Neutrophil (primary cell): ENCODE measurements around the gene LRRC63.

Source experiments
- H3K27ac ChIP-seq: fragments of 200-600 bp; sonication (generic); 2 replicates; pipeline ENCODE4 v1.5.1; 2016; ENCODE audit warnings: mild to moderate bottlenecking, moderate library complexity
- H3K27me3 ChIP-seq: fragments of 200-600 bp; sonication (generic); 2 replicates; pipeline ENCODE4 v1.6.0; 2016; ENCODE audit warnings: mild to moderate bottlenecking
- H3K36me3 ChIP-seq: fragments of 200-600 bp; sonication (generic); 2 replicates; pipeline ENCODE4 v1.5.1; 2017
- H3K4me1 ChIP-seq, 2 experiments: fragments of 200-600 bp in 1 of 2; sonication (generic) in 1 of 2; 1 replicate in 1 of 2; 2 replicates in 1 of 2; pipeline versions ENCODE4 v1.5.1 to v1.6.1; 2013 to 2016; ENCODE audit warnings: low read depth in 1 of 2, low read length in 1 of 2, mild to moderate bottlenecking in 1 of 2, moderate library complexity in 1 of 2; ENCODE audit not compliant: control insufficient read depth in 1 of 2, insufficient read depth in 1 of 2
- H3K4me3 ChIP-seq, 2 experiments: fragments of 200-600 bp in 1 of 2; sonication (generic) in 1 of 2; 1 replicate in 1 of 2; 2 replicates in 1 of 2; pipeline ENCODE4 v1.5.1; 2013 to 2016; ENCODE audit warnings: low read depth in 1 of 2, low read length in 1 of 2, mild to moderate bottlenecking in 1 of 2, moderate library complexity in 1 of 2
- H3K9me3 ChIP-seq: fragments of 200-600 bp; sonication (generic); 2 replicates; pipeline ENCODE4 v1.5.1; 2016
- TF ChIP-seq, protein P1 (sequence below): fragments of 200-600 bp; sonication (generic); IDR thresholded peaks from 2 replicates; pipeline ENCODE4 v1.5.1; 2016; ENCODE audit warnings: antibody characterized with exemption

Gene LRRC63

DNA sequence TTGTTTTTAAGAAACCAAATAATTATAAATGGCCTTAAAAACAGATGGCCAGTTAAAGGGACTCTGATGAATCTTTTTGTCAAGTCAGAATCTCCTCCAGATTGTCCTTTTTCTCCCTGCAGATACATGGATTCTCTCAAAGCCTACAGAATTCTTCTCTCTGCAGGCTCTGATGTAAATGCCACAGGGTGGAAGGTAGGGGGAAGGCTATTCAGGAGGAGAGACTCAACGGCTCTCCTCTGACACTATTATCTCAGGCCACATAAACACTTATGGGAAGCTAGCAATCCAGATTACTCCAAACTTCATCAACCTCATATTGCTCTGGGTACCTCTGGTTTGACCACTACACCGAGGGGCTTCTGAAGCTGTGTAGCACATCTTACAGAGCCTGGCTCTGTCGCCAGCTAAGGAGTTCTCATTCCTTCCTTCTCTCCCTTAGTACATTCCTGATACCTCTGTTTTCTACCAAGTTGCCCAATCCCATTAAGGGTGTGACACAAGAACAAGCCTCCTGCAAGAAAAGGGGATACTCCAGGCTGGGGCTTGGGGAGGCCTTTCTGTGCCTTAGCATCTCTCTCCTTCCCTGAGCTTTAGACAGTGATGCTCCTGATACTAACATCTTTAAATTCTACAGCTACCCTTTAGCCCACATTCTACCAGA, 44.6 kb upstream of the LRRC63 start:
- Histone ChIP-seq H3K27ac (peak overlapping the region; percentile 97), H3K4me1 (peaks cover 87 to 92% of the 10 kb centered on the region in 2 experiments)
- TF ChIP-seq, protein P1, sequence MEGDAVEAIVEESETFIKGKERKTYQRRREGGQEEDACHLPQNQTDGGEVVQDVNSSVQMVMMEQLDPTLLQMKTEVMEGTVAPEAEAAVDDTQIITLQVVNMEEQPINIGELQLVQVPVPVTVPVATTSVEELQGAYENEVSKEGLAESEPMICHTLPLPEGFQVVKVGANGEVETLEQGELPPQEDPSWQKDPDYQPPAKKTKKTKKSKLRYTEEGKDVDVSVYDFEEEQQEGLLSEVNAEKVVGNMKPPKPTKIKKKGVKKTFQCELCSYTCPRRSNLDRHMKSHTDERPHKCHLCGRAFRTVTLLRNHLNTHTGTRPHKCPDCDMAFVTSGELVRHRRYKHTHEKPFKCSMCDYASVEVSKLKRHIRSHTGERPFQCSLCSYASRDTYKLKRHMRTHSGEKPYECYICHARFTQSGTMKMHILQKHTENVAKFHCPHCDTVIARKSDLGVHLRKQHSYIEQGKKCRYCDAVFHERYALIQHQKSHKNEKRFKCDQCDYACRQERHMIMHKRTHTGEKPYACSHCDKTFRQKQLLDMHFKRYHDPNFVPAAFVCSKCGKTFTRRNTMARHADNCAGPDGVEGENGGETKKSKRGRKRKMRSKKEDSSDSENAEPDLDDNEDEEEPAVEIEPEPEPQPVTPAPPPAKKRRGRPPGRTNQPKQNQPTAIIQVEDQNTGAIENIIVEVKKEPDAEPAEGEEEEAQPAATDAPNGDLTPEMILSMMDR, result no peak

DNA sequence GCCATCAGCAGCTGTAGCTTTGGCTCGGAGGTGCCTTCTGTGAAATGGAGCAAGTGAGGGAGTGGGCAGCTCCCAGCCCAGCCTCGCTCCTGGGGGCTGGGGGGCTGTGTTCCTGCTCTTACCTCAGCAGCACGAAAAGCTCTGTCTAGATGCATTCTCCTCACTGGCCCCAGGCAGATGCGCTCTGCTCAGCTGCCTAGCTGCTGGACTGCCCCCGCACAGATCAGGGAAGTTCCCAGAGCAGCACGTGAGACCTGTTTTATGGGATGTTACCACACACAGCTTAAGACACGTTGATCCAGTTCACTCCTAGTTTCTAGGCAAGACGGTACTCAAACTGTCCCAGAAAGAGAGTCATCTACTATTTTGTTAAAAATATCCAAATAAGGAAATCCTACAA, 43.4 kb upstream of the LRRC63 start:
- Histone ChIP-seq H3K9me3 (no peaks in the 10 kb centered on the region), H3K36me3 (peaks cover 63% of the 10 kb centered on the region), H3K27me3 (no peaks in the 10 kb centered on the region), H3K4me3 (peak overlapping the region; percentile 12 to 85), H3K27ac (peak overlapping the region; percentile 97), H3K4me1 (peaks cover 99% of the 10 kb centered on the region in 2 experiments)
- TF ChIP-seq, protein P1, result no peak

More for the DNA sequence above, 44.6 kb upstream of the LRRC63 start:
- Histone ChIP-seq H3K9me3 (no peaks in the 10 kb centered on the region), H3K4me3 (peak overlapping the region; percentile 15 to 85), H3K27me3 (no peaks in the 10 kb centered on the region), H3K36me3 (peaks cover 66% of the 10 kb centered on the region)

DNA sequence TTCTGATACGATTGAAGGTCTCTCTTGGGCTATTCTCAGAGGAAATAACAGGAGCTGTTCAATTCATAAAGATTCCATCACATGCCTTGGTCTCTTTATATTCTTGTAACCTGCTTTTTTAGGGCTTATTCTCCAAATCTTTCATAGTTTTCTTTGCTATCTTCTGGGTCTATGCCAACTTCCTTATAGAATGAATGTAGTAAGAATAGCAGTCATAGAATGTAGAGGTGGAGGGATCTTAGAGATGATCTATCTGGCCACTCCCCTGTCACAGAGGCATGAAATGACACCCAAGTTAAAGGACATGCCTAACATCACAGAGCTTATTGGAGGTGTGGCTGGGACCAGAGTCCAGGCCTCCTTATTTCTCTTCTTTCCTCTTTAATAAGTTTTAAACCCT, 42.9 kb upstream of the LRRC63 start:
- peak overlapping the region; percentile 12 to 85 for H3K4me3 ChIP-seq
- H3K27me3 ChIP-seq, result no peaks in the 10 kb centered on the region
- H3K4me1 ChIP-seq, result peaks cover 99 to 100% of the 10 kb centered on the region in 2 experiments

DNA sequence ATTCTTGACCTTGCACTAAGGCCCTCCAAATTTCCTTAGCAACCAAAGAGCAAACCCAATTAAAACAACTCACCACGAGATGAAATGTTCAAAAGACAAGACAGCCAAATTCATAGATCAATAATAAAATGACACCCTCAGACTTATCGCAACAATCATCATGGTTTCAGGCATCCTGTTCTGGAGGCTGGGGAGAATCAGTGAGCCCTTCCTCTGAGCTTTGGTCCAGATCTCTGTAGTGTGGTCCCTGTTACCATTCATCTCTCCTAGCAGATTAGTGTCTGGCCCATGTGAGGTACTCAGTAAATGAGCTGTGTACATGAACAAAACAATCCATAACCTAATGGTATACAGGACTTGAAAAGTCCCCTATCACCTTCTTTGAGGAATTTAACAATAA, 42.0 kb upstream of the LRRC63 start:
- Histone ChIP-seq H3K36me3 (peaks cover 59% of the 10 kb centered on the region), H3K4me3 (peak overlapping the region; percentile 55 to 85), H3K27ac (peak overlapping the region; percentile 97), H3K9me3 (no peaks in the 10 kb centered on the region), H3K27me3 (no peaks in the 10 kb centered on the region), H3K4me1 (peaks cover 99 to 100% of the 10 kb centered on the region in 2 experiments)
- TF ChIP-seq, protein P1, result no peak

More for the DNA sequence above, 42.9 kb upstream of the LRRC63 start:
- TF ChIP-seq, protein P1, result no peak
- peak overlapping the region; percentile 97 for H3K27ac ChIP-seq
- peaks cover 61% of the 10 kb centered on the region for H3K36me3 ChIP-seq
- H3K9me3 ChIP-seq, result no peaks in the 10 kb centered on the region

DNA sequence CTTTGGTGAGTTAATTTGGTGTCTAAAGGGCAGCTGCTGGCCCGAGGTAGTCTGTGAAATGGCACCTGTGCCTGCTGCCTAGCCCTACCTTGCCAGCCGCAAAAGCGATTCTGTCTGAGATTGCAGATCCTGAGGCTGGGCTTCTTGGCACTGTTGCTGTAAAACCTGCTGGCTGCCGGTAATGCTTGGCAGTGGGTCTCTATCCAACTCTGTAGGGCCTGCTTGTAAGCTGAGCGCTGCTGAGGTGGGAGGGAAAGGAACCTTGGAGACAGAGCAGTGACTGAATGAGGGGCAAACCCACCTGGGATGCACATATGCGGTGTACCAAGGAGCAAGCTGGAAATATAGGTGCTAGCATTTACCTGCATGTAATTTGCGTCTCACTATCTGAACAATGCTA, 41.5 kb upstream of the LRRC63 start:
- H3K27me3 ChIP-seq, result no peaks in the 10 kb centered on the region
- H3K36me3 ChIP-seq, result peaks cover 54% of the 10 kb centered on the region
- no peaks in the 10 kb centered on the region for H3K9me3 ChIP-seq
- peak overlapping the region; percentile 97 for H3K27ac ChIP-seq
- H3K4me3 ChIP-seq, result peak overlapping the region; percentile 55 to 85
- H3K4me1 ChIP-seq, result peaks cover 99 to 100% of the 10 kb centered on the region in 2 experiments
- TF ChIP-seq, protein P1, result no peak
